Sciatic nerve (tissue), 2 donors: ENCODE measurements around the gene ARID5A. TPM values are rescaled to one million over a fixed set of nuclear protein-coding genes. Genes with fewer than 3 reads are reported as not detected.
"Not testable (repeated sequence)": the region's sequence is repeated elsewhere in the genome, so short reads cannot be mapped to it uniquely, and the experiment has no call there.

Experiments used
- ATAC-seq: fragments of 200-7000 bp; cut with Tn5 transposase; one replicate; pipeline ENCODE4 v1.9.1; 2020; ENCODE audit warnings: mild to moderate bottlenecking, moderate library complexity
- DNase-seq: peaks from one replicate; pipeline ENCODE4 v3.0.0-alpha.2; 2020; ENCODE audit warnings: low spot score
- intact Hi-C: fragments of 100-400 bp; cut with DNase I; formaldehyde crosslinking; loops from one replicate; pipeline ENCODE4 v1.14.2; 2022
- total RNA-seq: library from RNA; stranded (reverse); fragmentation: NEBNext Ultra II Directional; extraction: Animal tissue kit (Norgen Biotek cat#: 25700); gene quantifications from one replicate; pipeline ENCODE4 v1.2.1, GENCODE V29; 2021
- donor health status: DM: no; HTN: no; CAD: no.
- donor health status: DM: no; HTN: no; CAD: no.

Gene ARID5A
- 44.8 TPM for total RNA-seq

- intact Hi-C loops: no loop called here
- peak; percentile 97 for DNase-seq
- ATAC-seq: peak; percentile 79
These were observed at the start of gene ARID5A for GRCh38 chr2:96536445-96537065. Gene ARID5A, plus strand, starts transcription at chr2:96536752. Its CDS starts 75 bp downstream, at chr2:96536827.

GRCh38 chr2:96489261-96489660 lies 47.3 kb upstream of the ARID5A start:
- ATAC-seq (no peak), DNase-seq (no peak)
- intact Hi-C loops: no loop called here

- ATAC-seq (peak; percentile 66), DNase-seq (no peak)
- intact Hi-C loops: no loop called here
These were observed 46.9 kb upstream of the ARID5A start for GRCh38 chr2:96489663-96490062.

- ATAC-seq (no peak), DNase-seq (no peak)
These were observed 44.6 kb upstream of the ARID5A start for GRCh38 chr2:96491860-96492497.

GRCh38 chr2:96493072-96493471 lies 43.5 kb upstream of the ARID5A start:
- DNase-seq (no peak), ATAC-seq (no peak)
- intact Hi-C loops: no loop called here

More at GRCh38 chr2:96491860-96492497, 44.6 kb upstream of the ARID5A start:
- intact Hi-C loops: no loop called here

GRCh38 chr2:96494188-96494587 lies 42.4 kb upstream of the ARID5A start:
- DNase-seq (no peak), ATAC-seq (no peak)
- intact Hi-C loops: no loop called here

GRCh38 chr2:96495982-96496629 lies 40.4 kb upstream of the ARID5A start:
- intact Hi-C loops: no loop called here
- ATAC-seq (no peak), DNase-seq (no peak)

GRCh38 chr2:96498021-96498431 lies 38.5 kb upstream of the ARID5A start:
- no peak for DNase-seq
- intact Hi-C loops: no loop called here
- no peak for ATAC-seq

- intact Hi-C loops: not testable (repeated sequence)
These were observed 37.9 kb upstream of the ARID5A start for GRCh38 chr2:96498611-96499010.

GRCh38 chr2:96499061-96499960 lies 37.2 kb upstream of the ARID5A start:
- intact Hi-C loops: no loop called here
- no peak for DNase-seq
- no peak for ATAC-seq

More at GRCh38 chr2:96498611-96499010, 37.9 kb upstream of the ARID5A start:
- DNase-seq, ATAC-seq: not testable (repeated sequence)

GRCh38 chr2:96500385-96501066 lies 36.0 kb upstream of the ARID5A start:
- intact Hi-C loops: no loop called here
- ATAC-seq (no peak), DNase-seq (no peak)

GRCh38 chr2:96501471-96501874 lies 35.1 kb upstream of the ARID5A start:
- intact Hi-C loops: no loop called here
- ATAC-seq (no peak), DNase-seq (no peak)

- intact Hi-C loops: no loop called here
- ATAC-seq (no peak), DNase-seq (no peak)
These were observed 34.4 kb upstream of the ARID5A start for GRCh38 chr2:96501886-96502810.

- intact Hi-C loops: no loop called here
- ATAC-seq (no peak), DNase-seq (no peak)
These were observed 33.5 kb upstream of the ARID5A start for GRCh38 chr2:96502891-96503636.

GRCh38 chr2:96503637-96504243 lies 32.8 kb upstream of the ARID5A start:
- intact Hi-C loops: no loop called here
- DNase-seq: no peak
- no peak for ATAC-seq

GRCh38 chr2:96505231-96505889 lies 31.2 kb upstream of the ARID5A start, which contains the start of gene NEURL3:
Gene NEURL3, minus strand, starts transcription at chr2:96505357. Its CDS starts 71 bp downstream, at chr2:96505286.
- intact Hi-C loops: loop anchor here (5.0 kb wide), 1 partner anchor 98 kb away; no protein-coding TSS in a partner anchor
- no peak for DNase-seq
- ATAC-seq: no peak
